HL-60 (cell line): ENCODE results near the gene GON4L.

Source experiments
- GABPA ChIP-seq: IDR thresholded peaks from 2 replicates; pipeline ENCODE4 v1.6.1; 2012; ENCODE audit warnings: low read depth
- POLR2AphosphoS5 ChIP-seq: IDR thresholded peaks from 2 replicates; pipeline ENCODE4 v1.6.1; 2012; ENCODE audit warnings: low read depth
- TF ChIP-seq, protein P1 (sequence below): IDR thresholded peaks from one replicate; pipeline ENCODE4 v1.5.1; 2011; ENCODE audit warnings: low read length, control low read depth, inconsistent platforms; ENCODE audit not compliant: insufficient read depth

GRCh38 chr1:155899683-155900082 lies 42.7 kb upstream of the GON4L start:
- TF ChIP-seq POLR2AphosphoS5 (no peak), GABPA (no peak)
- TF ChIP-seq, protein P1, sequence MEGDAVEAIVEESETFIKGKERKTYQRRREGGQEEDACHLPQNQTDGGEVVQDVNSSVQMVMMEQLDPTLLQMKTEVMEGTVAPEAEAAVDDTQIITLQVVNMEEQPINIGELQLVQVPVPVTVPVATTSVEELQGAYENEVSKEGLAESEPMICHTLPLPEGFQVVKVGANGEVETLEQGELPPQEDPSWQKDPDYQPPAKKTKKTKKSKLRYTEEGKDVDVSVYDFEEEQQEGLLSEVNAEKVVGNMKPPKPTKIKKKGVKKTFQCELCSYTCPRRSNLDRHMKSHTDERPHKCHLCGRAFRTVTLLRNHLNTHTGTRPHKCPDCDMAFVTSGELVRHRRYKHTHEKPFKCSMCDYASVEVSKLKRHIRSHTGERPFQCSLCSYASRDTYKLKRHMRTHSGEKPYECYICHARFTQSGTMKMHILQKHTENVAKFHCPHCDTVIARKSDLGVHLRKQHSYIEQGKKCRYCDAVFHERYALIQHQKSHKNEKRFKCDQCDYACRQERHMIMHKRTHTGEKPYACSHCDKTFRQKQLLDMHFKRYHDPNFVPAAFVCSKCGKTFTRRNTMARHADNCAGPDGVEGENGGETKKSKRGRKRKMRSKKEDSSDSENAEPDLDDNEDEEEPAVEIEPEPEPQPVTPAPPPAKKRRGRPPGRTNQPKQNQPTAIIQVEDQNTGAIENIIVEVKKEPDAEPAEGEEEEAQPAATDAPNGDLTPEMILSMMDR: no peak
